Mucosa of gallbladder (tissue), 1 donor: ENCODE results near the gene COG7. TPM values are rescaled to one million over a fixed set of nuclear protein-coding genes. Genes with fewer than 3 reads are reported as not detected.
"Not testable (repeated sequence)": the region's sequence is repeated elsewhere in the genome, so short reads cannot be mapped to it uniquely, and the experiment has no call there.

Experiments
- DNase-seq: peaks from one replicate; pipeline ENCODE4 v3.0.0-alpha.2; 2020; ENCODE audit warnings: low spot score
- total RNA-seq: library from RNA; stranded (reverse); gene quantifications from one replicate; pipeline ENCODE4 v1.2.1, GENCODE V29; 2021
- donor health status: DM: no; HTN: no; CAD: no.

The COG7 gene
- total RNA-seq, result 27.4 TPM

DNA sequence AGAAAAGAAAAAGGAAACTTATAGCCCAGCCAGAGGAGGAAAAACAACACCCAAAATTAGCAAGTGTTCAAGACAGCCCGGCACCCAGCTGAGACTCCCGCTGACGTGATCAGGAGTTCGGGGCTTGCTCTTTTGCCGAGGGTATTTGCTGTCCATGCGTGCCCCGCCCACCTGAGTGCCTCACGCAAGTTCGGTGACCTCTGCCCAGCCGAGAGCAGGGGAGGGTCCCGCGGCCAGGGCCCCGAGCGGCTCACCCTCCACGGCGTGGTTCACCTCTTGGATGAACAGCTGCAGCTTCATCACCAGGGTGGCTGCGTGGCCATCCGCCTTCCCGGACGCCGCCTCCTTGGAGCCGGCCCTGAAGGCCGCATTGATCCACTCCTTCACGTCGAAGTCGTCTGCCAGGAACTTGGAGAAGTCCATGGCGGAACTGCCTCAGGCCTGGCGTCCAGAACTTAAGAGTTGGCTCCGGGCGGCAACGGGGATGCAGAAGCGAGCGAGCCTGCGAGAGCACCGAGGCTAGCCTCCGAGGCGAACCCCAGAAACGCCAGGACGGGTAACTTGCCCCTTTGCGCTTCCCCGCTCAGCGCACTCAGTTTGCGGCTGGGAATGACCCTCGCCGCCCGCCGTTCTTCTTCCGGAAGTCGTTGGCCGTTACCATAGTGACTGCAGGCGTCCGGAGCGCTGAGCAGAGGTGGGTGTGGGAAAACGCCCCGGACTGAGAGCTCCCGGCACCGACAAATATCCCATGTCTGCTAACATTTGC is at the start of gene COG7:
TSS of gene COG7 (minus strand) at position 618 of the 766 bp plus-strand sequence. CDS start at position 423, 195 bp downstream.
- peak; percentile 91 for DNase-seq

DNA sequence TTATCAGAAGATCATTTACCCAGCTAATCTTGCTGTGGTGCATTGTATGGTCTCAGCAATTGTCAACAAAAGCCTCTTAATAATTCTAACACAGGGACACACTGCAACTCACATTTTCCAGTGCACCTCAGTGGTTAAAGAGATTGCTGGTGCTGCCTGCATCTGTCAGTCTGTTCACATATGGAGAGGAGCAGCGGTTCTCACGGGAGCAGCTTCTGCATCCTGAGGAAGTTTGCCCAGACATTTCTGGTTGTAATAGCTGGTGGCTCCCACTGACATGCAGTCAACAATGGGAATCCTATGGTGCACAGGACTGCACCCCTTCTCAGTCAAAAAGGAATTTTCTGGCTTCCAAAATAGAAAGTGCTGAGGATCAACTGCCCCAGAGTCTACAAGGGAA is 49.5 kb upstream of the COG7 start:
- DNase-seq, result no peak

DNA sequence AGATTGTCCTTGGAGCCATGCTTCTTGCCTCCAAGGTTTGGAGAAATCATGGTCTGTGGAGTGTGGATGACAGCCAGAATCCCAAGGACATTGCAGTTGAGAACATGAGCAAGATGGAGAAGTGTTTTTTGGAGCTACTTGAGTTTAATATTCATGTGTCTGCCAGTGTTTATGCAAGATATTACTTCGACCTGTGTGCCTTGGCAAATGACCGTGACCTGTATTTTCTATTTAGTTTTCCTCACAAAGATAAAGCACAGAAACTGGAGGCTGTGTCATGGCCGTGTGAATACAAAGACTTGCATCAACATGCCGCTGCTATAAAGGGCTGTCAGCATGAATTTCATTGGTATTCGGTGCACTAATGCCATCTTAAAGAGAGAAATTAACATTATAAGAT is 48.3 kb upstream of the COG7 start:
- DNase-seq, result no peak

DNA sequence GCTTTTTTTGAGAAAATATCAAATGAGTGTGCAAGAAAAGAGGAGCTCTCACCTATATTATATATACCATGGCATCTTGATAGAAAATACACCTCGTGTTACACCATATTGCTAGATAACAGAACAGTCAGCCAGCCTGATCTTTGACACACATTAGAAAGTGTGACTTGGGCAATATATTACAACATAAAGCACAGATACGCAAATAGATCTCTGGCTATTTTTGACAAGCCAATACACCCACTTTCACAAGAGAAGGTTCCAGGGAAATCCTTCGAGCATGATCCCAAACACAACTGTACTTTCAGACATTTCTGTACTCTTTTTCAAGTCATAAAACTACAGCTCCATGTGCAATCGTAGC is 47.9 kb upstream of the COG7 start:
- DNase-seq, result no peak

DNA sequence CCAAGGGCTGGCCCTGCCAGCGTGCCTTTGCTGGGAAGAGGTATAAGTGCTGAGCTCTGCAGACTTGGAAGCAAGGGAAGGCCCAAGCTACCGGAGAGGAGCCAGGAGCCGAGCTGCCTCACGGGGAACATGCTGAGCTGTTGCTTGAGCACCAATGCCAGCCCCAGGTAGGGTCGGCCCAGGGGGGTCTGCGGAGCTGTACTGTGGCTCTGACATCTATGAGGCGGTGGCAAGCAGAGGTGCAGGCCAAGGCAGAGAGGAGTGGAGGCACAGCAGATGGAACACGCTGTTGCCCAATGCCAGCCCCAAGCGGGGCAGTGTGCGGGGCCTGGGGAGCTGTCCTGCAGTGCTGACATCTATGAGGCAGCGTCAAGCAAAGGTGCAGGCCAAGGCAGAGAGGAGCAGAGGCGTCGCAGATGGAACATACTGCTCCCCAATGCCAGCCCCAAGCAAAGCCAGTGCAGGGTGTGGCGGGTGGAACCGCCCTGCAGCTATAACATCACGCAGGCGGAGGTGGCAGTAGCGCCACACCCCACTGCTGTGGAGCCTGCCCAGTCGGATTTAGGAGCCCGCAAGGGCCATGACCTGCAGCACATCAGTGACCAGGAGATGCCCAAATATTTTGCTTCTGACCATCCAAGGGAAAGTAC is 47.3 kb upstream of the COG7 start:
- no peak for DNase-seq

DNA sequence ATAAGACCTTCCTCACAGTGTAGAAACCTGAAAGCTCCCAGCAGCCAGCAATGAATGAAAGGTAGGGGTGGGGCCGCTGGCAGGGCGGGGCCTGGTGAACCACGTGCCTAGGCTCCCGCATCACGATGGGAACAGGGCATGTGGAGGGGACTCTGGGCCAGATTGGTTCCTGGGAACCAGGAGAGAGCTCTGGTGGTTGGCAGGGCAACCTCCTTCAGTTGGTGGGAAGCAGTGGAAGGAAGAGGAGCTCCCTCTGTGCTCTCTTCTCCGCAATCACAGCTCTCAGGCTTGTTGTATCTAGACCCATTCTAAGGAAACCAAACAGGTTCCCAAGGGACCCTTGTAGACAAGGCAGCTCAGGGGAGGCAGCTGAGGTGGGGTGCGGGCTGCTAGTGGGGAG is 46.8 kb upstream of the COG7 start:
- DNase-seq, result no peak

DNA sequence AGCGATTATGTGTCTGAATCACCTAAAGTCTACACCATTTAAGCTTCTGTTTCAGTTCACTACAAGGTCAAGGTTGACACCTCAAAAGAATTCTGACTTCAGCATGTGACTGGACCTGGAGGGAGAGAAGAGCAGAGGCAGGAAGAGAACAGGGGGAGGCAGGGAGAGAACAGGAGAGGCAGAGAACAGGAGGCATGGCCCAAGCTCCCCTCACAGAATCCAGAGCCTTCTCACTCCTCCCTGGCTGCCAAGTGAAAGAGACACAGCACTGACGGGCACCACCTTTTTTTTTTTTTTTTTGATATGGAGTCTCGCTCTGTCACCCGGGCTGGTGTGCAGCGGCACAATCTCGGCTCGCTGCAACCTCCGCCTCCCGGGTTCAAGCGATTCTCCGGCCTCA is 45.9 kb upstream of the COG7 start:
- no peak for DNase-seq

DNA sequence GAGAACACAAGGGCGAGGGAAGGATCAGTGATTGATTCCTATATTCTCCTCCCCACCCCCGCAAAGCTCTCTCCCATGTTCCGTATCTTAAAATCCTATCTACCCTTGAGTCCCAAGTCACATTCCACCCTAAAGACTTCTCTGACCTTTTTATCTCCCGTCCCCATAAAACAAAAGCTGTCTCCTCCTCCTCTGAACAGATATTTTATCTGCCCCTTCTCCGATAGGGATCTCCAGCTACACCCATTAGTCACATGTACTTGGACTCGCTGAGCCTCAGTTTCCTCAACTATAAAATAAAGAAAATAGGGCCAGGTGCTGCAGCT is 44.5 kb upstream of the COG7 start:
- DNase-seq, result no peak

DNA sequence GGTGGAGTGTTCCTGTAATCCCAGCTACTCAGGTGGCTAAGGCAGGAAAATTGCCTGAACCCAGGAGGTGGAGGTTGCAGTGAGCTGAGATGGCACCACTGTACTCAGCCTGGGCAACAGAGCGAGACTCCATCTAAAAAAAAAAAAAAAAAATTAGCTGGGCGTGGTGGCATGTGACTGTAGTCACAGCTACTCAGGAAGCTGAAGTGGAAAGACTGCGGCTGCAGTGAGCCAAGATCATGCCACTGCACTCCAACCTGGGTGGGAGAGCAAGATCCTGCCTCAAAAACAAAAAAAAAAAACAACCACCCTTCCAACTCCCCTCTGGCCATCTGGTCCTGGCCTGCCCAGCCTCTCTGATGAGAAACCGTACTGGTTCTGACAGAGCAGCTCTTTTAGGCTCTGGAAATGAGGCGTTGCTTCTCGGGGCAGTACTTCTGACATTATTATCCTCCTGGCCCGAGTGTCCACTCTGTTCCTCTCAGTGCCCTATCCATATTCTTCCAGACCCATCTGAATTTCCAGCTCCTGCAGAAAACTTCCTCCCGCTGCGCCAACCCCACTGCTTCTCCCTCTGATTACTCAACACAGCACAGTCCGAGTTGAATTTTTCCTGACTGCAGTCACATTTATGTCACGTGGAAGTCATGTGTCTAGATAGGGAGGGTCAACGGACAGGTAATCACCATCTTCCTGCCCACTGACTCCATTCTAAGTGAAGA is 44.0 kb upstream of the COG7 start:
- peak; percentile 51 for DNase-seq

DNA sequence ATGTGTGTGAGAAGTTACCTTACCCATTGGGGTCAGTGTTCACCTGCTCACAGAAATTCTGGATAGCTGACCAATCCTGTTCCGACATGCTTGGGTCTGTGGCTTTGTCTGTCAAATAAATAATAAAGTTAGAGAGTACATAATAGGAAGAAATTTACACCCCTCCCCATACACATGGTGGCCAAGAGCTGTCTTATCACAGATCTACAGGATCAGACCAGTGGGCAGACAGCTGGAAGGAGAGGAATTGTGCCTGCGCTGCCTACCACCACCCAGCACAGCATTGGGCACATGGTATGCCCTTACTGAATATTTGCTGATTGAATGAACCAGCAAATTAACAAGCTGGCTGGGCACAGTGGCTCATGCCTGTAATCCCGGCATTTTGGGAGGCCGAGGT is 42.7 kb upstream of the COG7 start:
- DNase-seq, result no peak

DNA sequence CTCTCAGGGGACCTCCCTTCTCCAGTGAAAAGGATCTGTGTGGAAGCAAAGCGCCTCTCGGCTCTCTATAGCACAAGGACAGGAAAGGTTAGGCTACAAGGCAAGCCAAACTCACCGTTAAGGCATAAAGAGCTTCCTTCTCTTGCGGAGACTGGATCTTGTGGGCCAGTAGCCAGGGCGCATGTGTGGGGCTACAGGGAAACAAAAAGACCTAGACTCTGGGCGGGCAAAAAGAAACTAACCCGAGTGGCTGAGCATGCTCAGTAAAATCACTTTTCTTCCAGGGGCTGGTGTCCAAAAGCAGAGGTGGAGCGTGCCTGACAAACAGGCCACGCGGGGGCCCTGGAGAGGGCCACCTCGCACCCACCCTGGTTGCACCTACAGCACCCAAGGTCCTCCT is 41.2 kb upstream of the COG7 start:
- no peak for DNase-seq

DNA sequence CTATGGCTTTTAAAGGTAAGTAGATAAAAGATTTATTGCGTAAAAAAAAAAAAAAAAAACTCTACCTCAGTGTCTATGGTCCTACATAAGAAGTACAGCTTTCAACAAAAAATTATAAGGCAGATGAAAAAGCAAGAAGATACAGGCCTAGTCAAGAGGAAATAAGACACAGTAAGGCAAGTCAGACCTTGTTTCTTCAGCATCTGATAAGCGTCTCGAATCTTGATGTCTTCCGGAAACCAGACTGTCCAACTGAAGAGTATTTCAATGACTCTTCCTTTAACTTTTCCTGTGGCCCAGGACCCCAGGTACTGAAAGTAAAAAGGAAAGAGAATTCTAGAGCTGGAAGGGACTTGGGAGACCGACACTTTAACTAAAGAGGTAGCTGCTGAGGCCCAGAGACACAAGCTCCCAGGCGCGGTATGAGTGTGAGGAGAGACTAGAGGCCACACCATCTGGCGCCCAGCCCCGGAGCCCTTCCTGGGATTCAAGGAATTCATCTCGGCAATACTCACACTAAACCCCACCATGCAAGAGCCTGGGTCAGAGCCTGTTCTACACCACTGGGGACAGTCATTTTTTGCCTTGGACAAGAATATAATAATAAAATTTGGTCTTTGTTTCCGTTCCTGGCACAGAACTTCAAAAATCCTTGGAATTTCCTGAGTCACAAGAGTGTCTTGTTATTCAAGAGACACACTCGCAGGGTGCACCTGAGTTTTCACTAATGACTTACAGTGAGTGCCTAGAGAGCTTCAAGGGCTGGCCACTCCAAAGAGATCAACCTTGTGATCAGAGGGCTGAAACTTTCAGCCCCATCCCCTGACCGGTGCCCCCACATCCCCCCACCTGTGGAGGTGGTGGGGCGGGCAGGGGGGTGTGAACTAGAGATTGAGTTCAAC is 38.8 kb upstream of the COG7 start:
- no peak for DNase-seq

DNA sequence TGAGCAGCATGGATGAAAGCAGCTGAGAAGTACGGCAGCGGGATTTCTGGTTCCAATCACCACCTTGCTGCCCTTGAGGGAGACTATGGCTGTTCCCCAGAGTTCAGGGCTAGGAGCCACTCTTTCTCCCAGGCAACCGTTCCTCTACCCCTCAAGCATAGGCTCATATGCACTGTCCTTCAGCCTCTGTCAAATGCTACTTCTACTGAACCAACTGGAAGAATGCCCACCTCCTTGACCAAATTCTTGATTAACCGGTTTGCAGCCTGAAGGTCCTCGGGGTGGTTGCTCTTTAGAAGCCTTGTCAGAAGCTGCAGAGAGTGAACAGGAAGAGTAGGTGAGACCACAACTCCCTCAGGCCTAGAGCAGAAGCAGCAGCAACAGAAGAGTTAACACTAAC is 33.5 kb upstream of the COG7 start:
- no peak for DNase-seq

DNA sequence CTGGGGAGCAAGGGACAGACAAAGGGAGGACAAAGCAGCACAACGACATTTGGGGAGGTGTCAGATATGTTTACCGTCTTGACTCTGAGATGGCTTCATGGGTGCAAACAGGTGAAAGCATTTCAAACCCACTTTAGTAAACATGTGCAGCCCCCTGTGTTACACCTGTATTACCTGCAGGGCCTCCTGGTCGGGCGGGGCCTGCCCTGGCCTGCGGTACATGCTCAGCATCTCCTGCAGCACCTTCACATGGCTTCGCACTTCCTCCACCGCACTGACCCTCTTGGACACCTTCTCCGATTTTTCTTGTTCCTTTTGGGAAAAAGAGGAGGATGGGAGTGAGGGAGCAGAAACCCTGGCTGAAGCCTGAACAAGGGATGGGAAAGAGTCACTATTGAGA is 32.9 kb upstream of the COG7 start:
- DNase-seq, result no peak

DNA sequence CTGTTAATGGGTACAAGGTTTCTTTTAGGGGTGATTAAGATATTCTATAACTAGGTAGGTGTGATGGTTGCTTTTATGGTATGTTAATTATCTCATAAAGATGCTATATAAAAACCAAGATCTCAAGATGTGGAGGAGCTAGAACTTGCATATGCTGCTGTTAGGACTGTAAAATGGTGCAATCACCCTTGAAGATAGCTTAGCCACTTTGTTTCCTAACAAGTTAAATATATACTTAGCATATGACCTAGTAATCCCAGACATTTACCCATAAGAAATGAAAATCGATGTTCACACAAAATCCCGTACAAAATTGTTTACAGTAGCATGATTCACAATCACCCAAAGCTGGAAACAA is 32.2 kb upstream of the COG7 start:
- no peak for DNase-seq

DNA sequence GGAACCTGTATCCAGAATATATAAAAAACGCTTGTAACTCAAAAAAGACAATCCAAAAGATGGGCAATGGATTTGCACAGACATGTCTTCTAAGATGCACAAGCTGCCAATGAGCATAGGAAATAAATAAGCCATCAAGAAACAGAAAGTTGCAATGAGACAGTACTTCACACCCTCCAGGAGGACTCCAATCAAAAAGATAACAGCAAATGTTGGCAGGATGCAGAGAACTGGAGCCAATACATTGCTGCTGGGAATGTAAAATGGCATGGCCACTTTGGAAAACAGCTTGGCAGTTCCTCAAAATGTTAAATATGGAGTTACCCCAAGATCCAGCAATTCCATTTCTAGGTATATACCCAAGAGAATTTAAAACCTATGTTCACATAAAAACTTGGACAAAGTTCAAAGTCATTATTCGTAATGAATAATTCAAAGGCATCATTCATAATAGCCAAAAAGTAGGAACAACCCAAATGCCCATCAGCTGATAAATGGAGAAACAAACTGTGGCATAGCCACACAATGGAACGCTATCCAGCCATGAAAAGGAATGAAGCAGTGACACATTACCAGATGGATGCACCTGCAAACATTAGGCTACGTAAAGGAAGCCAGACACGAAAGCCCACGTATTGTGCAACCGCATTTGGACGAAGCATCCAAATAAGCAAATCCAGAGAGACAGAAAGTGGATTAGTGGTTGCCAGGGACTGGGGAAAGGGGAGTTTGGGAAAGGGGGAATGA is 31.7 kb upstream of the COG7 start:
- no peak for DNase-seq

DNA sequence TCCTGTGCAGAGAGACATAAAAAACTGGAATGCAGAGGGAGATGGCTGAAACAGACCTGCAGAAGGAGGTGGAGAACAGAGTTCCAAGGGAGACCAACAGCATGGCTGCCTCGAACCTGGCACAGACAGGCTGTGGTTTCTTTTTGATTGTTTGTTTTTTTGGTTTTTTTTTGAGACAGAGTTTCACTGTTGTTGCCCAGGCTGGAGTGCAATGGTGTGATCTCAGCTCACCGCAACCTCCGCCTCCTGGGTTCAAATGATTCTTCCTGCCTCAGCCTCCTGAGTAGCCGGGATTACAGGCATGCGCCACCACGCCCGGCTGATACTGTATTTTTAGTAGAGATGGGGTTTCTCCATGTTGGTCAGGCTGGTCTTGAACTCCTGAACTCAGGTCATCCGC is 30.5 kb upstream of the COG7 start:
- DNase-seq, result not testable (repeated sequence)

DNA sequence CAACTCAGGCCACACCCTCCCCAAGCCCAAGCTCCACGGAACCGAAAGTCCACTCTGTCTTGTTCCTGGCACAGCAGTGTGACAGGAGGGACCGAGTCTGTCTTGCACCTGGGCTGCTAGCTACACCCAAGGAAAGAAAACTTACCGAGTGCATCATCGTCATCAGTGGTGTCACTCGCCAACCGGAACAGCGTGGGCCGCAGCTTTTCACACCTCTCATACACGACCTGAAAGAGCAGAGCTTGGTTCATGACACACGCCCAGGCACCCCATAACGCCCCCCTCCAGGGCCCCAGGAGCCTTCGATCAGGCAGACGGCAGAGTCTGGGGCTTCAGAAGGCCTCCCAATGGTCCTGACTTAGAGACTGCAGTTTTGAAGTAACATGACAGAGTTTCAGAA is 29.8 kb upstream of the COG7 start:
- no peak for DNase-seq

DNA sequence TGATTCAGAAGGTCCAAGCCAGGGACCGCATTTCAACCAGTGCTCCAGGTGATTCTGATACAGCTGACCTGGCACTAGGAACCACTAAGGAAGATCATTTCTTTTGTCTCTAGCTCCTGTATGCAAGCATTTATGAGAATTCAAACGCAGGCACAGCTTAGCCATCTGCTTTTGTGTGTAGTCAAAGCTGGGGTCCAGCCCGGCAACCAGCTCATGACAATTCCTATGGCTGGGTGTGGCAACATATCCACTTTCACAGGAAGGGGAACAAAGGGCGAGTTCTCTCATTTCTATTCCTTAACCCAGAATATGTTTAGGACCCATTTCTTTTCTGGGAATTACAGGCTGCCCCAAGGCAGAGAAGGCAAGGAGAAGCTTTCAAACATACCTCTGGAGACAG is 27.3 kb upstream of the COG7 start:
- DNase-seq, result no peak

DNA sequence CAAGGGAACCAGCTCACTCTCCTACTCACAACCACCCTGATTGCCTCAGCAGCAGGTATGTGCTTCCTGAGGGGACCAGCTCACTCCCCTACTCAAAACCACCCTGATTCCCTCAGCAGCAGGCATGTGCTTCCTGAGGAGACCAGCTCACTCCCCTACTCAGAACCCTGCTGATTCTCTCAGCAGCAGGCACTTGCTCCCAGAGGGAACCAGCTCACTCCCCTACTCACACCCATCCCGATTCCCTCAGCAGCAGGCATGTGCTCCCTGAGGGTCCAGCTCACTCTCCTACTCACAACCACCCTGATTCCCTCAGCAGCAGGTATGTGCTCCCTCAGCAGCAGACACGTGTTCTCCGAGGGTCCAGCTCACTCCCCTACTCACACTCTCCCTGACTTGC is 26.1 kb upstream of the COG7 start:
- no peak for DNase-seq

DNA sequence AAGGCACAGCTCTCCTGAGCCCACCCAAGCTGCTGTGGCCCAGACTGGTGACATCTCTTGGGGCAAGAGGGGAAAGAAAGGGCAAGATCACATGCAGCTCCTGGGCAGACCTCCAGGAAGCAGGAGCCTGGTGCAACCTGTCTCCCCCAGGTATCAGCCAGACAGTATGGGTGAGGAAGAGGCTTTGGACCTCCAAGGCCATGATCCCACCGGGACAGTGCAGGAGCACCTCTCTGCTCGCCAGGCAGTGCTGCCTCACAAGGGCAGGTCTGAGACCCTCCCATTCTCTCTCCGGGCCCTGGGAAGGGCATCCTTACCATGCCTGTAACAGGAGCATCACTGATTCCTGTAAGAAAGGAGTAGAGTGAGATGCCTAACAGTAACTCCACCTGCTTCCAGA is 25.6 kb upstream of the COG7 start:
- DNase-seq, result no peak

DNA sequence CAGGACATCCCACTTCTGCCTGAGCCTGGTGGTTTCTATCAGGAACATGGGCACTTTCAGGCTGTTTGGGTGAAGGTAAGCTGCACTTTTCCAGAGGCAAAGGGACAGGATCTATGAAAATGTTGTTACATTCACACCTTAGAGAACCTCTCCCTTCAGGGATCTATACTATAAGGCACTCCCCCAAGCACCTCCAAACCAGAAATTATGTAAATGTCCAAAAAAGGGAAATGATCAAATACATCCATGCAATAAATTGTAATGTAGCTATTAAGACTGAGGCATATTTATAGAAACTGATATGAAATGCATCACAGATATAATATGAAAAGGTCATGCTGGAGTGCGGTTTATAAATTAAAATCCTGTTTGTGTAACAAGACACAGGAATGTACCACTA is 23.3 kb upstream of the COG7 start:
- no peak for DNase-seq
